PC-3 (cell line): ENCODE results near the gene GTF3C5. TPM values are rescaled to one million over a fixed set of nuclear protein-coding genes. Genes with fewer than 3 reads are reported as not detected.

Source experiments
- ATAC-seq: fragments of 200-7000 bp; cut with Tn5 transposase; 2 replicates; pipeline ENCODE4 v1.9.1; 2020; ENCODE audit warnings: mild to moderate bottlenecking, moderate library complexity
- BruUV-seq: library from RNA; stranded (reverse); fragments of 400-500 nt; replicated peaks from 2 replicates; lab custom pipeline; 2021; lab: Mats Ljungman, UMichigan
- CTCF ChIA-PET: fragments of 300-600 bp; sonication (Branson Sonifier 250); formaldehyde crosslinking; loops from one replicate; lab custom pipeline; 2022; ENCODE audit warnings: antibody characterized with exemption; lab: Charles Lee
- POLR2A ChIA-PET: fragments of 300-600 bp; sonication (Branson Sonifier 250); formaldehyde crosslinking; loops from one replicate; lab custom pipeline; 2022; ENCODE audit warnings: antibody characterized with exemption; ENCODE audit not compliant: unreplicated experiment; lab: Charles Lee
- DNase-seq: peaks from one replicate; pipeline ENCODE4 v3.0.0-alpha.2; 2015
- H2AFZ ChIP-seq: fragments of 300-600 bp; sonication (generic); 2 replicates; pipeline ENCODE4 v1.6.0; 2016; ENCODE audit warnings: antibody characterized with exemption, low read length
- H3F3A ChIP-seq: fragments of 300-600 bp; sonication (generic); one replicate; pipeline ENCODE4 v1.6.0; 2017; ENCODE audit warnings: antibody characterized with exemption, low read length, control low read depth, mild to moderate bottlenecking; ENCODE audit not compliant: unreplicated experiment
- H3K27ac ChIP-seq: fragments of 300-600 bp; sonication (generic); 2 replicates; pipeline ENCODE4 v1.5.1; 2016; ENCODE audit warnings: mild to moderate bottlenecking, low read length
- H3K27me3 ChIP-seq: fragments of 300-600 bp; sonication (generic); 2 replicates; pipeline ENCODE4 v1.6.1; 2016; ENCODE audit warnings: low read length, mixed read lengths
- H3K36me3 ChIP-seq: fragments of 300-600 bp; sonication (generic); 2 replicates; pipeline ENCODE4 v1.6.1; 2016; ENCODE audit warnings: low read depth, mixed run types, low read length, mixed read lengths
- H3K4me1 ChIP-seq: fragments of 300-600 bp; sonication (generic); 2 replicates; pipeline ENCODE4 v1.5.1; 2016; ENCODE audit warnings: low read length; ENCODE audit not compliant: insufficient read depth
- H3K4me2 ChIP-seq: fragments of 300-600 bp; sonication (generic); 2 replicates; pipeline ENCODE4 v1.6.0; 2016; ENCODE audit warnings: low read length
- H3K4me3 ChIP-seq: fragments of 300-600 bp; sonication (generic); 2 replicates; pipeline ENCODE4 v1.5.1; 2016; ENCODE audit warnings: mild to moderate bottlenecking, low read length, mixed read lengths
- H3K79me2 ChIP-seq: fragments of 300-600 bp; sonication (generic); 2 replicates; pipeline ENCODE4 v1.6.1; 2017; ENCODE audit warnings: low read length, mixed read lengths
- H3K9ac ChIP-seq: fragments of 300-600 bp; sonication (generic); 2 replicates; pipeline ENCODE4 v1.6.0; 2016; ENCODE audit warnings: mild to moderate bottlenecking, low read length
- H3K9me2 ChIP-seq: fragments of 300-600 bp; sonication (generic); replicated peaks from 2 replicates; pipeline ENCODE4 v1.6.1; 2016; ENCODE audit warnings: mixed run types, low read length, mixed read lengths
- H3K9me3 ChIP-seq: fragments of 300-600 bp; sonication (generic); 2 replicates; pipeline ENCODE4 v1.6.1; 2016; ENCODE audit warnings: low read length, mixed read lengths
- H4K20me1 ChIP-seq: fragments of 300-600 bp; sonication (generic); 2 replicates; pipeline ENCODE4 v1.6.1; 2016; ENCODE audit warnings: low read length, mixed read lengths
- EZH2 ChIP-seq: fragments of 300-600 bp; sonication (generic); IDR thresholded peaks from one replicate; pipeline ENCODE4 v1.6.1; 2017; ENCODE audit warnings: antibody characterized with exemption, mild to moderate bottlenecking, low read length; ENCODE audit not compliant: unreplicated experiment
- EZH2phosphoT487 ChIP-seq: fragments of 300-600 bp; sonication (generic); IDR thresholded peaks from 2 replicates; pipeline ENCODE4 v1.6.1; 2018; ENCODE audit warnings: mild to moderate bottlenecking, antibody characterized with exemption, low read length, borderline replicate concordance
- intact Hi-C: fragments of 100-400 bp; cut with micrococcal nuclease; formaldehyde crosslinking; loops from 2 replicates; pipeline ENCODE4 v1.9.0; 2023
- total RNA-seq: library from RNA; depleted of rRNA; stranded (reverse); fragments of >200 nt; gene quantifications from 2 replicates; pipeline ENCODE4 v1.2.3, GENCODE V29; 2014
- TF ChIP-seq, protein P1 (sequence below): fragments of 300-600 bp; sonication (generic); conservative IDR thresholded peaks from 2 replicates; pipeline ENCODE4 v1.5.1; 2017; ENCODE audit warnings: antibody characterized with exemption, low read depth, mild to moderate bottlenecking, low read length

Gene GTF3C5
- total RNA-seq, 1 experiment from 2014 or later, result 78.5 TPM

DNA sequence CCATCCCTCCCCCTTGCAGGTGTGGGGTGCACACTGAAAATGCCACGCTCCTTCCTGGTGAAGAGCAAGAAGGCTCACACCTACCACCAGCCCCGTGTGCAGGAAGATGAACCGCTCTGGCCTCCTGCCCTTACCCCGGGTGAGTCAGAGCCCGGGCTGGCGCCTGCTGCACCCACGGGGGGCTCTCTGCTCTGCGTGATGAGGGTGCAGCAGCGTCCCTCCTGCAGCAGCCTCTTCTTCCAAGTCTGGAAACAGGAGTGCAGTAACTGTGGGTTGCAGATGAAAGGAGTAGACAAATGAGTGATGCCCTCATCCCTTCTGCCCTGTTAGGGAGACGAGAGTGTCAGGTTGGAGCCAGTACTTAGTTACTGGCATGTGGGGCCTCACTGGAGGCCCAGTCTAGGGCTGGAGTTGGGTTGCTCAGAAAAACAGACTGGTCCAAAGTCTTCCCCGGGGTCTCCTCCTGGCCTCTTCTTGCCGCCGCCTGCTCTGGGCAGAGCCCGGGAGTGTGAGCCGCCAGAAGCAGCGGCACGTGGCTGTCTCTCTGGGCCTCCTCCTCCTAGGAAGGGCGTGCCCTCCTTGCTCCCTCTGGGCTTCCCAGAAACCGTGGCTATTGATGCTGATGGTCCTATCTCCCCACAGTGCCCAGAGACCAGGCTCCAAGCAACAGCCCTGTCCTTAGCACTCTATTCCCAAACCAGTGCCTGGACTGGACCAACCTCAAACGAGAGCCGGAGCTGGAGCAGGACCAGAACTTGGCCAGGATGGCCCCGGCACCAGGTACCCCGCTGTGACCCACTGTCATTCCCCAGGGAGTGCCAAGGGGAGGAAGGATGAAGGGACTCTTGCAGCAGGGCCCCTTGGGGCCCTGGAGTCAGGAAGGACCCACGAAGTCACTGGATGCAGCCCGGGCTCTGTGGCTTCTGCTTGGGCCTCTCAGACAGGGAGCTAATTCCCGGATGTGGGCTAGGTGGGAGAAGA is 43.9 kb upstream of the GTF3C5 start:
- TF ChIP-seq, protein P1, sequence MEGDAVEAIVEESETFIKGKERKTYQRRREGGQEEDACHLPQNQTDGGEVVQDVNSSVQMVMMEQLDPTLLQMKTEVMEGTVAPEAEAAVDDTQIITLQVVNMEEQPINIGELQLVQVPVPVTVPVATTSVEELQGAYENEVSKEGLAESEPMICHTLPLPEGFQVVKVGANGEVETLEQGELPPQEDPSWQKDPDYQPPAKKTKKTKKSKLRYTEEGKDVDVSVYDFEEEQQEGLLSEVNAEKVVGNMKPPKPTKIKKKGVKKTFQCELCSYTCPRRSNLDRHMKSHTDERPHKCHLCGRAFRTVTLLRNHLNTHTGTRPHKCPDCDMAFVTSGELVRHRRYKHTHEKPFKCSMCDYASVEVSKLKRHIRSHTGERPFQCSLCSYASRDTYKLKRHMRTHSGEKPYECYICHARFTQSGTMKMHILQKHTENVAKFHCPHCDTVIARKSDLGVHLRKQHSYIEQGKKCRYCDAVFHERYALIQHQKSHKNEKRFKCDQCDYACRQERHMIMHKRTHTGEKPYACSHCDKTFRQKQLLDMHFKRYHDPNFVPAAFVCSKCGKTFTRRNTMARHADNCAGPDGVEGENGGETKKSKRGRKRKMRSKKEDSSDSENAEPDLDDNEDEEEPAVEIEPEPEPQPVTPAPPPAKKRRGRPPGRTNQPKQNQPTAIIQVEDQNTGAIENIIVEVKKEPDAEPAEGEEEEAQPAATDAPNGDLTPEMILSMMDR, result no peak
- TF ChIP-seq EZH2phosphoT487, result no peak
- TF ChIP-seq EZH2, result no peak
- Histone ChIP-seq H3K27me3 (no peaks in the 10 kb centered on the region), H3K9me3 (no peaks in the 10 kb centered on the region), H3F3A (no peaks in the 10 kb centered on the region), H3K9ac (no peak overlapping the region), H3K27ac (no peak overlapping the region), H3K79me2 (no peaks in the 10 kb centered on the region), H4K20me1 (no peaks in the 10 kb centered on the region), H3K4me3 (no peak overlapping the region), H3K4me2 (no peak overlapping the region), H3K9me2 (no peaks in the 10 kb centered on the region), H2AFZ (no peak overlapping the region), H3K36me3 (no peaks in the 10 kb centered on the region), H3K4me1 (no peaks in the 10 kb centered on the region)
- DNase-seq (no peak), ATAC-seq (no peak; the same call in 1 of the 2 replicates)
- no TSS peak for BruUV-seq
- CTCF ChIA-PET, result interaction anchor here (0.6 kb wide), 1 partner anchor 162 kb away, joined by 4 read pairs; no protein-coding TSS in a partner anchor
- intact Hi-C loops, result no loop called here
- POLR2A ChIA-PET, result no interaction called here

DNA sequence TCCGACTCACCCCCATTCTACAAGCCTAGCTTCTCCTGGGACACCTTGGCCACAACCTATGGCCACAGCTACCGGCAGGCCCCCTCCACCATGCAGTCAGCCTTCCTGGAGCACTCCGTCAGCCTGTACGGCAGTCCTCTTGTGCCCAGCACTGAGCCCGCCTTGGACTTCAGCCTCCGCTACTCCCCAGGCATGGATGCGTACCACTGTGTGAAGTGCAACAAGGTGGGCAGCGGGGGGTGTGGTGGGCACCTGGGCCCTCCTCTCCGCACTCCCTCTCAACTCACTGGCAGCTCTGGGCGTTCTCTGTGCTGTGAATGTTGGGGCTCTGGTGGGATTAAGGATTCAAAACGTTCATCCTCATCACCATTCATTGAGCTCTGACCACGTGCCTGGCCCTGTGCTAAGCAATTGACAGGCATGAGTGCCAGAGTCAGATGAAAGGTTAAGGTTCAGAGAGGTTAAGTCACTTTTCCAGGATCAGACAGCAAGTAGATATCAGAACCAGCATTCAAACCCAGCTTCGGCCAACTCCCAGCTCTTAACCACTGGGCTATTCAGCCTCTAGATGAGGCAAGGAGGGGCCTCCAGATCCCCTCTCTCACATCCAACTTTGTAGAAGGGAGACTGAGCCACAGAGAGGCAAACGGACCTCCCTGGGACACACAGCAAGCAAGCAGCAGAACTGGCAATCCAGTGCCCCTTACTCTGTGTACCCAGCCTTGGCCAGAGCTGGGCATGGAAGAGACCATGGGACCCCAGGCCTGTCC is 42.4 kb upstream of the GTF3C5 start:
- TF ChIP-seq EZH2, result no peak
- no peak for TF ChIP-seq EZH2phosphoT487
- TF ChIP-seq, protein P1, result no peak
- no peak overlapping the region for H3K27ac ChIP-seq
- ATAC-seq (no peak), DNase-seq (no peak)
- H3K4me2 ChIP-seq, result no peak overlapping the region
- H3K9ac ChIP-seq, result no peak overlapping the region
- no peak overlapping the region for H2AFZ ChIP-seq
- H3K4me1 ChIP-seq, result no peaks in the 10 kb centered on the region
- POLR2A ChIA-PET, result no interaction called here
- no peaks in the 10 kb centered on the region for H3K27me3 ChIP-seq
- no peaks in the 10 kb centered on the region for H3K9me3 ChIP-seq
- H4K20me1 ChIP-seq, result no peaks in the 10 kb centered on the region
- no peaks in the 10 kb centered on the region for H3K9me2 ChIP-seq
- CTCF ChIA-PET, result no interaction called here
- H3K4me3 ChIP-seq, result no peak overlapping the region
- no peaks in the 10 kb centered on the region for H3F3A ChIP-seq
- no peaks in the 10 kb centered on the region for H3K79me2 ChIP-seq
- intact Hi-C loops, result no loop called here
- BruUV-seq, result no TSS peak
- no peaks in the 10 kb centered on the region for H3K36me3 ChIP-seq

DNA sequence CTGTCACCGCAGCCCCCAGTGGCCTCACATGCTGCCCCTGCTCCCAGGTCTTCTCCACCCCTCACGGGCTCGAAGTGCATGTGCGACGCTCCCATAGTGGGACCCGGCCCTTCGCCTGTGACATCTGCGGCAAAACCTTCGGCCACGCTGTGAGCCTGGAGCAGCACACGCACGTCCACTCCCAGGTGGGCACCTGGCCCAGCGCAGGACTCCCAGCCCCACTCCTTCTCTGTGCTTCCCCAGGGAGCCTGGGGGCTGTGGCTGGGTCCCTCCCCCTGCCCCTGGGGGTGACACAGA is 41.8 kb upstream of the GTF3C5 start:
- Histone ChIP-seq H3K27me3 (no peaks in the 10 kb centered on the region), H2AFZ (no peak overlapping the region), H3K9me3 (no peaks in the 10 kb centered on the region), H3K27ac (no peak overlapping the region), H3K4me2 (no peak overlapping the region), H3K79me2 (no peaks in the 10 kb centered on the region), H3F3A (no peaks in the 10 kb centered on the region), H3K4me1 (0 out of 2 replicates have a peak, but pooled peaks cover under 1% of the 10 kb centered on the region), H3K4me3 (no peak overlapping the region), H3K9ac (no peak overlapping the region), H3K36me3 (no peaks in the 10 kb centered on the region), H4K20me1 (no peaks in the 10 kb centered on the region), H3K9me2 (no peaks in the 10 kb centered on the region)
- POLR2A ChIA-PET, result no interaction called here
- CTCF ChIA-PET, result no interaction called here
- TF ChIP-seq, protein P1, result no peak
- no peak for TF ChIP-seq EZH2phosphoT487
- no peak for TF ChIP-seq EZH2
- intact Hi-C loops, result no loop called here
- no peak for ATAC-seq
- no peak for DNase-seq
- no TSS peak for BruUV-seq
